Mononuclear cell (primary cell): ENCODE measurements around the gene PROSER2. TPM values are rescaled to one million over a fixed set of nuclear protein-coding genes. Genes with fewer than 3 reads are reported as not detected.

Source experiments
- H3K27me3 ChIP-seq: 2 replicates; pipeline ENCODE4 v1.6.0; 2011; ENCODE audit warnings: low read length, control low read depth; ENCODE audit not compliant: insufficient read depth
- H3K4me1 ChIP-seq: 2 replicates; pipeline ENCODE4 v1.5.1; 2011; ENCODE audit warnings: mild to moderate bottlenecking, low read length, control low read depth; ENCODE audit not compliant: insufficient read depth
- H3K4me3 ChIP-seq: 2 replicates; pipeline ENCODE4 v1.5.1; 2011; ENCODE audit warnings: mild to moderate bottlenecking, low read length, moderate library complexity
- H3K9me3 ChIP-seq: 2 replicates; pipeline ENCODE4 v1.5.1; 2011; ENCODE audit warnings: low read depth, mild to moderate bottlenecking, control low read depth, low read length
- total RNA-seq: library from RNA; depleted of rRNA; stranded (reverse); fragments of >200 nt; gene quantifications from one replicate; pipeline ENCODE4 v1.2.3, GENCODE V29; 2012

PROSER2 gene
- total RNA-seq, 1 donor, result 4.7 TPM

DNA sequence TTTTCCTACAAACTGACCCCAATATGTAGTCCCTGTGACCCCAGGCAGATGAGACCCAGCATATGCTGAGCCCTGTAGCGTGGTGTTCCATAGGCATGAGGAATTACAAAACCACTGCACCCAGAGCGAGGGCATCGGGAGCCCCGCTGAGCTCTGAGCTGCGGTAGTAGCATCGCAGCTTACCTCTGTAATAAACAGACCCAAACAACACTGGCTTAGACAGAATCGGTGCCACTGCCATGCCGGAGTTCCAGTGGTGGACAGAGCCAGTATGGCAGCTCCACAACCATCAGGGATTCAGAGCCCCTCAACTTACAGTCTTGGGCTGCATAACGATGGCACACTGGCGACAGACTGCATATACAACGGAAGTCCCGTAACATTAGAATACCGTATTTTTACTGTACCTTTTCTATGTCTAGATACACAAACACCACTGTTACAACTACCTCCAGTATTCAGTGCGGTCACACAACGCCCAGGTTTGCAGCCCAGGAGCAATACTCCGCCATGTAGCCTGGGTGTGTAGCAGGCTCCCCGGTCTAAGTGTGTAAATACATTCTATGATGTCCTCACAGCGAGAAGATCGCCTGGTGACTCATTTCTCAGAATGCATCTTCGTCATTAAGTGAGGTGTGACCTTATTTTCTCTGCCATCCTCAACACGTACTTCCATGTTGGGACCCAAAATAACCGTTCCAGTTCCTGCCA is 68.8 kb downstream of the PROSER2 start:
- Histone ChIP-seq H3K4me1 (no peaks in the 10 kb centered on the region), H3K9me3 (no peaks in the 10 kb centered on the region), H3K27me3 (no peaks in the 10 kb centered on the region)

DNA sequence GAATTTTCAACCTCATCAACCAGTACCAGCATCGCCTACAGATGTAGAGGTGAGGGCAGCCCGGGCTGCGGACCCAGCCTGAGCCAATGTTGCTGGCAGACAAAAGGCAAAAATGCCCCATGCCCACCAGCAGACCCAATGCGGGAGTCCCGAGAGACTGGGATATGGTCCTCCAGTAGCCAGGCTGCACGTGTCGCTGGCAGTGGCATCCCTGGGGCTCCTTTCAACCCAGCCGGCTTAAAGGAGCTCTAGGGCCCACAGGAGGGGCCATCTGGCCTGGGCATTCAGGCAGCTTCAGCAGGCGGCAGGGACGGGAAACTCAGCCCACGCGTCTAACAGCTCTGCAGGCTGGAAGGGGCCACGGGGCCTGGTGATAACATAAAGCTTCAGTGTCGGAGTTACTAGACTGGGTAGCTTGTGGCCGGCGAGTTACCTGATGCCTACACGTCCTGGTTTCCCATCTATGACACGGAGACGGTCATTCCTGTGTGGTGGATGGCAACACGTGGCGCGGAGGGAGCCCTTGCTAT is 70.7 kb downstream of the PROSER2 start:
- no peak overlapping the region for H3K4me3 ChIP-seq
- H3K4me1 ChIP-seq, result no peaks in the 10 kb centered on the region
- H3K27me3 ChIP-seq, result no peaks in the 10 kb centered on the region
- H3K9me3 ChIP-seq, result no peaks in the 10 kb centered on the region

More for the DNA sequence above, 68.8 kb downstream of the PROSER2 start:
- H3K4me3 ChIP-seq, result no peak overlapping the region

DNA sequence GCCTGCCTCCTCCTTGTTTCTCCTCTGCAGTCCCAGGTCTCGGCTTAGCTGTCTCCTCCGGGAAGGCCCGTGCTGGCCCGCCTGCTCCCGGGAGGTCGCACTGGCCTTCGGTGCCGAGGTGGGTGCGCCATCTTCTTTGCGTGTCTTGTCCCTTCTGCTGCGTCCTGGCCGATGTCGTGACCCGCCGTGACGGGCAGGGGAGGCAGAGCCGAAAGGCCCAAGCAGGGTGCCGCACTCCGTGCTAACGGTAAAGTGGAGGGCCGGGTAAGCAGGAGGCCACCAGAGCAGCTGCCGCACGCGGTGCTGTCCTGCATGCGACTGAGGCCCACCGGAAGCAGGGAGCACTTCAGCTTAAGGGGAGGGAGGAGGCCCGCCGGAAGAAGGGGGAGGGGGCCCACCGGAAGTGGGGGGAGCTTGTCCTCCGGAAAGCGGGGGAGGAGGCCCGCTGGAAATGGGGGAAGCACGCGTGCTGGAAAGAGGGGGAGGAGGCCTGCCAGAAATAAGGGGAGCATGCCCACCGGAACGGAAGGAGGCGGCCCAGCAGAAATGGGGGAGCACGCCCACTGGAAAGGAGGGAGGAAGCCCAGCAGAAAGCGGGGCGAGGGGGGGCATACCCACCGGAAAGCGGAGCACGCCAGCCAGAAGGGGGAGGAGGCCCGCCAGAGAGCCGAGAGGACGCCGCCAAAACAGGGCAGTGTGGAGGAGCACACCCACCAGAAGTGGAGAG is 71.4 kb downstream of the PROSER2 start:
- H3K27me3 ChIP-seq, result no peaks in the 10 kb centered on the region
- H3K4me1 ChIP-seq, result no peaks in the 10 kb centered on the region
- H3K9me3 ChIP-seq, result no peaks in the 10 kb centered on the region
- no peak overlapping the region for H3K4me3 ChIP-seq

GRCh38 chr10:11895108-11895466 is 71.9 kb downstream of the PROSER2 start:
- H3K4me3 ChIP-seq, result no peak overlapping the region

GRCh38 chr10:11895598-11895997 is 72.4 kb downstream of the PROSER2 start:
- H3K4me1 ChIP-seq, result no peaks in the 10 kb centered on the region
- H3K27me3 ChIP-seq, result no peaks in the 10 kb centered on the region
- no peaks in the 10 kb centered on the region for H3K9me3 ChIP-seq
- H3K4me3 ChIP-seq, result no peak overlapping the region

More at GRCh38 chr10:11895108-11895466, 71.9 kb downstream of the PROSER2 start:
- H3K4me1 ChIP-seq, result no peaks in the 10 kb centered on the region
- H3K9me3 ChIP-seq, result no peaks in the 10 kb centered on the region
- no peaks in the 10 kb centered on the region for H3K27me3 ChIP-seq

GRCh38 chr10:11896549-11897200 is 73.5 kb downstream of the PROSER2 start:
- no peaks in the 10 kb centered on the region for H3K4me1 ChIP-seq
- H3K27me3 ChIP-seq, result no peaks in the 10 kb centered on the region
- H3K4me3 ChIP-seq, result no peak overlapping the region
- H3K9me3 ChIP-seq, result no peaks in the 10 kb centered on the region

DNA sequence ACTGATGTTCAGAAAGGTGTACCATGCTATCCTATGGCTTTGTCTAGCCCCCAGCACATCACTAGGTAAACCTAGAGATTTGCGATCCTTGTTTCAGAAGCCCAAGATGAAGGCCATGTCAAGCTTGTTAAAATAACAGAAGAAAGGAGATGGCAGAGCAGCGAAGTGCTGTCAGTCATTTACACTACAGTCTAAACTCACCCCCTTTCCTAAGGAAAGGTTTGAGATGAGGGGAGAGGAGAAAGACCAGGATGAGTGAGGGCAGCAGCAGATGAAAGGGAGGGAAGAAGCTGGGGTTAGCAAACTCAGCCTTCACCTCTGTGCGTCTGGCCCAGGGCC is 74.8 kb downstream of the PROSER2 start:
- no peaks in the 10 kb centered on the region for H3K4me1 ChIP-seq
- no peaks in the 10 kb centered on the region for H3K27me3 ChIP-seq
- H3K4me3 ChIP-seq, result no peak overlapping the region

DNA sequence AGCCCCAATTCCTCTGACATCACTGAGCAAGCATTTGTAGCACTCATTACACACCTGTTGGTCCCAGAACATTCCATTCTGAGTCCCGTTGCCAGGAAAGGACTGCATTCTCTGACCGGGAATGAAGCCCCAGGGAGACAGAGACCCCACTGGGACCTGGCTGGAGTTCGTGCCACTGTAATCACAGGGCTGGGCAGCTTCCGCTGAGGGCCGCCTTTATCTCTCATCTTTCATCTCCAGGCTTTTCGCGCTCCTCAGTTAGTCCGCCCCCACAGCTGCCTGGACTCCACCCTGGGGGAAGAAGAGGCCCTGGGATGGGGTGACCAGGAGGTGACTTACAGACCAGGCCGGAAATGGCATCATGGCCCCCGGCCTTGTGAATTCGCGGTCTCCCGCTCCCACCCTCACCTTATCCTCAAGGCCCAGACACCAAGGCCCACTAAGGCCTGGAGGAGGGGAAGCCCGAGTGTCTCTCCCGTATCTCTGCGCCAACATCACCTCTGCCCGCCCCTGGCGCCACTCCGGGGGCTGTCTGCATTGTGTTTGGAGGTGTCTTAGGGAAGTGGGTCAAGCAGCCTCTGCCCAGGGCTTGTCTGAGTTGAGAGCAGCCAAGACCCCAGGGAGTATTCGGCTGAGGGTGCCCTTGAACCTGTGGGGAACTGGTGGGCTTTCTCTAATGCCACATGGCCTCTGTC is 75.4 kb downstream of the PROSER2 start:
- no peaks in the 10 kb centered on the region for H3K27me3 ChIP-seq
- H3K9me3 ChIP-seq, result no peaks in the 10 kb centered on the region
- H3K4me1 ChIP-seq, result no peaks in the 10 kb centered on the region
- H3K4me3 ChIP-seq, result no peak overlapping the region

More for the DNA sequence above, 74.8 kb downstream of the PROSER2 start:
- H3K9me3 ChIP-seq, result no peaks in the 10 kb centered on the region

GRCh38 chr10:11899067-11899876 is 76.1 kb downstream of the PROSER2 start:
- Histone ChIP-seq H3K27me3 (no peaks in the 10 kb centered on the region), H3K9me3 (no peaks in the 10 kb centered on the region), H3K4me3 (no peak overlapping the region), H3K4me1 (no peaks in the 10 kb centered on the region)

DNA sequence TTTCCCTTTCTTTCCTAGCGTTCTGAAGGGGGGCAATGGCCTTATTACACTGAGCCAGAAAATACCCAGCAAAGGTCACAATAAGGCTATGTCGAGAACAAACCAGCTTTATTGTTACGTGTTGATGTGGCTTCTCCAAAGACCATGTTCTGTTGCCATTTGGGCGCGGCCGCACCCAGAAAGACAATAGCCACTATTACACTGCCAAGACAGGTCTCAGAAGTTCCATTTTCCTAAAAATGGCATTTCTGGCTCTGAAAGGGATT is 77.8 kb downstream of the PROSER2 start:
- Histone ChIP-seq H3K27me3 (no peaks in the 10 kb centered on the region), H3K9me3 (no peaks in the 10 kb centered on the region), H3K4me3 (no peak overlapping the region), H3K4me1 (no peaks in the 10 kb centered on the region)

GRCh38 chr10:11901454-11901832 is 78.3 kb downstream of the PROSER2 start:
- Histone ChIP-seq H3K4me3 (no peak overlapping the region), H3K4me1 (no peaks in the 10 kb centered on the region), H3K9me3 (no peaks in the 10 kb centered on the region), H3K27me3 (no peaks in the 10 kb centered on the region)

GRCh38 chr10:11901833-11902475 is 78.8 kb downstream of the PROSER2 start:
- Histone ChIP-seq H3K9me3 (no peaks in the 10 kb centered on the region), H3K4me3 (no peak overlapping the region), H3K4me1 (no peaks in the 10 kb centered on the region), H3K27me3 (no peaks in the 10 kb centered on the region)

DNA sequence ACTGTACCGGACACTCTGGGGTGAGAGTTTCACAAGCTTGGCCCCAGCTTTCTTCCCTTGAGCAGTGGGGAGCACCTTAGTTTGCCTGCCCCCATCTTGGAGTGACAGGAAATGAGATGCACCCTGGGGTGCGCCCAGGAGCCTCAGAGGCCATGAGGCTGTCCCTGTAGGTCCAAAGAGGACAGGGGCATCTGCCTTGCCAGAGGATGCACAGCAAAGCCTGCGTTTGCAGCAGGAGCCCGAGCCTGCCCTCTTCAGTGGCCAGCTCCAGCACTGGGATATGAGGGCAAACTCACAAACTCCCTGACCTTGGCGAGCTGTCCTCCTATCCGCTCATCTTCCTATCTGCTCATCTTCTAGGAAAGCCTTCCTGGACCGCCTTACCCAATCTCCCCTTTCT is 79.5 kb downstream of the PROSER2 start:
- Histone ChIP-seq H3K4me1 (no peaks in the 10 kb centered on the region), H3K9me3 (no peaks in the 10 kb centered on the region), H3K4me3 (no peak overlapping the region), H3K27me3 (no peaks in the 10 kb centered on the region)

DNA sequence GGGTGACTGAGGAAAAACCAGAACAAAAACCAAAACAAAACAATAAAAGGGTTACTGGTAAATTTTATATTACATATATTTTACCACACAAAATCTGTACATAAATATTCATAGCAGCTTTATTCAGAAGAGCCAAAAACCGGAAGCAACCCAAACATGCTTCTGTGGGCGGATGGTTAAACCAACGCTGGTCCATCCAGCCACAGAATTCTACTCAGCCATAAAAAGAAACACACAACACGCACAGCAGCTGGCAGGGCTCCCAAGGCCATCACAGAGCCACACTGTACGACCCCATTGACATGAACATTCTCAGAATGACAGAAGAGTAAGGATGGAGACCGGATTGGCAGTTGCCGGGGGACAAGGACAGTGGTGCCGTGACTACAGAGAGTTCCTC is 83.6 kb downstream of the PROSER2 start:
- Histone ChIP-seq H3K4me3 (no peak overlapping the region), H3K27me3 (no peaks in the 10 kb centered on the region), H3K4me1 (no peaks in the 10 kb centered on the region), H3K9me3 (no peaks in the 10 kb centered on the region)
